NCI-H1930 (cell line): ENCODE results near the gene OR6C76.

ENCODE experiments used
- DNase-seq, 2 experiments: peaks; one replicate each; lab custom pipeline; 2025; lab: John Stamatoyannopoulos, UW

Gene OR6C76

DNA sequence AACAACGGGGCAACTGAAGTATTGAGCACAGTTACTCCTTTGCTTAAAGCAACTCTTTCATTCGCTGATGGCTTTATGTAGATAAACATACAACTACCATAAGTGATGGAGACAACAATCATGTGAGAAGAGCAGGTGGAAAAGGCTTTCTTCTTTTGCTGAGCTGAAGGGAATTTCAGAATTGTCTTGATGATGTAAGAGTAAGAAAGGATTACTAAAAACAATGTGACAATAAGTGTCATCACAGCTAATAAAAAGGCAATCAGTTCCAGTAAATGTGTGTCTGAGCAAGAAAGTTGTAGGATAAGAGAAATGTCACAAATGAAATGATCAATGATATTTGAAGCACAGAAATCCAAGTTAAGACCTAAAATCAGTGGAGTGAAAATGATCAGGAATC, 43.2 kb downstream of the OR6C76 start:
- no peak for DNase-seq

DNA sequence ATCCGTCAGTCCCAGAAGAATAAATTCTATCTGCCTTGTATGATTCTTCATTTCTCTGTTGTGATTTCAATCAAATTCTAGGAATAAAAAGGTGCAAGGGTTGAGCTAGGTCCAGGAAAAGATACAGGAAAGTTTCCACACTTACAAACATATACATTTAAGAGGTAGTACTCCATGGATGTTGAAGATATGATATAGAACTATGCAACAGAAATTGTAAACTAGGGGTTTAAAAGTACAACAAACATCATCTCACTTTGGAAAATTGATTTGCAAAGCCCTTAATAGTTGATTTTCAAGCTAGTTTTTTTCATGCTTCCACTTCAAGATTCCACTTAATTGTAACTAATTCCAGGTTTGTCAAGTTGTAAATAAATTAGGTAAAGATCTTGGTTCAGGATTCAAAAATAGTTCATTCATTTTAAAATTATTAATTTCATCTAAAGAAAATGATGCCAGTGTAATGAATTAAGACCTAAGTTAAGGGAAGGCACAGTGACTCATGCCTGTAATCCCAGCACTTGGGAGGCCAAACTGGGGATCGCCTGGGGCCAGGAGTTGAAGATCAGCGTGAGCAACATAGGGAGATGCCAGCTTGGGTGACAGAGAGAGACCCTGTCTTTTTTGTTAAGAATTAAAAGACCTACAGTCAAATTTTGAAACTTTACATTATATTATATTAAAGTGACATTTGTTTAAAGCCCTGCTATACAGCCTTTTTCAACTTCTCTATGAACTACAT, 44.2 kb downstream of the OR6C76 start, which contains the start of gene OR6C70:
TSS of gene OR6C70 (minus strand) at position 51 of the 742 bp plus-strand sequence. CDS start at position 51, 0 bp downstream.
- DNase-seq: no peak

DNA sequence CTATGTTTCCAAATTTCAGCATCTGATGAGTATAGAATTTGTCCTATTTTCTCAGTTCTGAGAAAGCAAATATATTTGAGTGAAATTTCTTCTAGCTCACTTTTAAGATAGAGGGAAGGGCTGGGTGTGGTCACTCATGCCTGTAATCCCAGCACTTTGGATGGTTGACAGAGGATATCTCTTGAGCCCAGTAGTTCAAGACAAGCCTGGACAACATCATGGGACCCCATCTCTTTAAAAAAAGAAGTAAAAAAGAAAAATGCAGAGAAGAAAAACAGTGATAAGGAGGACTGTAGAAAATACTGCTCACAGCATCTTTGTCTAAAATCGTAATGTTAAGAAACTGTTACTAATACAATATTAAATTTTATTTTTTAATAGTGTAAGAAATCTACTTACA, 46.2 kb downstream of the OR6C76 start:
- DNase-seq: no peak
